OCI-LY7 (cell line): ENCODE measurements around the gene SMG6.

Experiments used
- EZH2phosphoT487 ChIP-seq: fragments of 200-600 bp; sonication (generic); IDR thresholded peaks from 2 replicates; pipeline ENCODE4 v1.6.1; 2018; ENCODE audit warnings: low read depth, borderline replicate concordance, mild to moderate bottlenecking, mixed run types, antibody characterized with exemption, low read length, moderate library complexity, mixed read lengths
- TF ChIP-seq, protein P1 (sequence below): fragments of 200-600 bp; sonication (generic); conservative IDR thresholded peaks from 2 replicates; pipeline ENCODE4 v1.5.1; 2014; ENCODE audit warnings: mild to moderate bottlenecking, antibody characterized with exemption, low read length, moderate library complexity, mixed read lengths

DNA sequence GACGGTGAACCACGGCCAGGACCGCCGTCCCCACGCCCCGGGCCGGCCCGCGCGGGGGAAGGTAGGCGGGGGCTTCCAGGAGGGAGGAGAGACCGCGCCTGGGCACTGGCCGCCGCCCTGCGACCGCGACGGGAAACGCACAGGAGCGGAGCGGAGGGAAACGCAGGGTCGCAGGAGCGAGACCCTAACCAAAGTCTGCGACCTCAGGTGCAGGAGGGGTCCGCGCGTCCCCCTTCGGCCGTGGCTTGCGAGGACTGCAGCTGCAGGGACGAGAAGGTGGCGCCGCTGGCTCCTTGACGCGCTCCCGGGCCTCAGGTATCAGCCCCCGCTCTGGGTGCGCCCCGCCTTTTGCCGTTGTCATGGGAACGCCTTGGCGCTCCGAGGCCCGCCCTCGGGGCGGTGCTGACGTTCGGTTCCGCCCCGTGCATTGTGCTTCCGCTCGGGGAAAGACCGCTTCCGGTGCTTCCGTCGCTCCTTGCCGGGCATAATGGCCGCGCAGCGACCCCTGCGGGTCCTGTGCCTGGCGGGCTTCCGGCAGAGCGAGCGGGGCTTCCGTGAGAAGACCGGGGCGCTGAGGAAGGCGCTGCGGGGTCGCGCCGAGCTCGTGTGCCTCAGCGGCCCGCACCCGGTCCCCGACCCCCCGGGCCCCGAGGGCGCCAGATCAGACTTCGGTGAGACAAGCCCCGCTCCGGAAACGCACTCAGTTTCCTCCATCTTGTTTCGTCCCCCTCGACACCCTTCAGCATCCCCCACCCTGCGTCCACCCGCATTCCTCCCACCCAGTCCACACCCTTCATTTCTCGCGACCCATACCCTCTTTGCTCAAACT, 261.8 kb downstream of the SMG6 start, which contains the start of gene OVCA2:
- TF ChIP-seq, protein P1, sequence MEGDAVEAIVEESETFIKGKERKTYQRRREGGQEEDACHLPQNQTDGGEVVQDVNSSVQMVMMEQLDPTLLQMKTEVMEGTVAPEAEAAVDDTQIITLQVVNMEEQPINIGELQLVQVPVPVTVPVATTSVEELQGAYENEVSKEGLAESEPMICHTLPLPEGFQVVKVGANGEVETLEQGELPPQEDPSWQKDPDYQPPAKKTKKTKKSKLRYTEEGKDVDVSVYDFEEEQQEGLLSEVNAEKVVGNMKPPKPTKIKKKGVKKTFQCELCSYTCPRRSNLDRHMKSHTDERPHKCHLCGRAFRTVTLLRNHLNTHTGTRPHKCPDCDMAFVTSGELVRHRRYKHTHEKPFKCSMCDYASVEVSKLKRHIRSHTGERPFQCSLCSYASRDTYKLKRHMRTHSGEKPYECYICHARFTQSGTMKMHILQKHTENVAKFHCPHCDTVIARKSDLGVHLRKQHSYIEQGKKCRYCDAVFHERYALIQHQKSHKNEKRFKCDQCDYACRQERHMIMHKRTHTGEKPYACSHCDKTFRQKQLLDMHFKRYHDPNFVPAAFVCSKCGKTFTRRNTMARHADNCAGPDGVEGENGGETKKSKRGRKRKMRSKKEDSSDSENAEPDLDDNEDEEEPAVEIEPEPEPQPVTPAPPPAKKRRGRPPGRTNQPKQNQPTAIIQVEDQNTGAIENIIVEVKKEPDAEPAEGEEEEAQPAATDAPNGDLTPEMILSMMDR, result peak; percentile 67
- TF ChIP-seq EZH2phosphoT487, result no peak
